Lower leg skin (tissue), 4 donors: ENCODE data around the gene PSMB10. TPM values are rescaled to one million over a fixed set of nuclear protein-coding genes. Genes with fewer than 3 reads are reported as not detected.

Experiments used
- DNase-seq, 2 donors: peaks; one replicate each; pipeline ENCODE4 v3.0.0-alpha.2; 2019; ENCODE audit warnings: low spot score in 2 of 2
- H3K4me3 ChIP-seq: fragments of 200-600 bp; sonication (generic); 2 replicates; pipeline ENCODE4 v1.5.1; 2017; ENCODE audit warnings: mild to moderate bottlenecking, low read depth; ENCODE audit not compliant: poor library complexity, severe bottlenecking
- POLR2A ChIP-seq, 2 donors: fragments of 450-650 bp; IDR thresholded peaks; one replicate each; pipeline ENCODE4 v1.6.1; 2016 to 2017; ENCODE audit warnings: antibody characterized with exemption in 2 of 2, mild to moderate bottlenecking in 1 of 2, moderate library complexity in 1 of 2
- WGBS, 2 donors: methylation state at CpG; one replicate each; pipeline ENCODE4 v1.1.5; 2018; 5-methylcytosine and 5-hydroxymethylcytosine counted together
- intact Hi-C: fragments of 100-400 bp; cut with DNase I; formaldehyde crosslinking; loops from one replicate; pipeline ENCODE4 v1.15.0; 2023; ENCODE audit warnings: low total_unique reads
- total RNA-seq, 4 donors: library from RNA; depleted of rRNA; stranded (reverse); fragments of >200 nt; gene quantifications; one replicate each; pipeline ENCODE4 v1.1.0, GENCODE V29; 2016
- TF ChIP-seq, protein P1 (sequence below), 3 donors: fragments of 450-650 bp; IDR thresholded peaks; one replicate each; pipeline ENCODE4 v1.5.1; 2016; ENCODE audit warnings: antibody characterized with exemption in 3 of 3, mild to moderate bottlenecking in 3 of 3, moderate library complexity in 2 of 3

The PSMB10 gene
- total RNA-seq, 4 donors from 2014 or later: 11.4 to 20.4 (median 17.8) TPM

DNA sequence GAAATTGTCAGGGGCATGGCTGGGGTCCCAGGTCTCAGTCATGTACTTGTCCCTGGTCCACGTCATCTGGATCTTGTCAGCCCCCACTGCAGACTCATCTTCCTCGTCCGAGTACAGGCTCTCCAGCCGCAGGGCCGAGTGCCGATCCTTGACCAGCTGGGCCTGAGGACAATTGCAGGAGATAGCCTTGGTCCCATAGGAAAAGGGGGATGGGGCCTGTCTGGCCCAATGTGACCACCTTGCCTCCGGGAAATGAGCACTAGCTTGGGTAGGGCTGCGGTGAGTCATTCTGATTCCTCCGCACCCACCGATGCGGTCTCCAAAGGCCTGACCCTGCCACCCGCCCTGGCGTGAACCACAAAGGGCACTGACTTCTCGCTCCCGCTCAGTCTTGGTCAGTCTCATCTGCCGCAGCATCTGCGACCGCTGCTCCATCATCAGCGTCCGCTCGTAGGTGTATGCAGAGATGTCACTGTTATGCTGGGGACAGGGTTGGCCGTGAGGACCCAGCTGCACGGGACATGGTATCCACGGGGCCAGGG, 8.8 kb upstream of the PSMB10 start:
- H3K4me3 ChIP-seq: no peak overlapping the region
- intact Hi-C loops: no loop called here
- TF ChIP-seq, protein P1, sequence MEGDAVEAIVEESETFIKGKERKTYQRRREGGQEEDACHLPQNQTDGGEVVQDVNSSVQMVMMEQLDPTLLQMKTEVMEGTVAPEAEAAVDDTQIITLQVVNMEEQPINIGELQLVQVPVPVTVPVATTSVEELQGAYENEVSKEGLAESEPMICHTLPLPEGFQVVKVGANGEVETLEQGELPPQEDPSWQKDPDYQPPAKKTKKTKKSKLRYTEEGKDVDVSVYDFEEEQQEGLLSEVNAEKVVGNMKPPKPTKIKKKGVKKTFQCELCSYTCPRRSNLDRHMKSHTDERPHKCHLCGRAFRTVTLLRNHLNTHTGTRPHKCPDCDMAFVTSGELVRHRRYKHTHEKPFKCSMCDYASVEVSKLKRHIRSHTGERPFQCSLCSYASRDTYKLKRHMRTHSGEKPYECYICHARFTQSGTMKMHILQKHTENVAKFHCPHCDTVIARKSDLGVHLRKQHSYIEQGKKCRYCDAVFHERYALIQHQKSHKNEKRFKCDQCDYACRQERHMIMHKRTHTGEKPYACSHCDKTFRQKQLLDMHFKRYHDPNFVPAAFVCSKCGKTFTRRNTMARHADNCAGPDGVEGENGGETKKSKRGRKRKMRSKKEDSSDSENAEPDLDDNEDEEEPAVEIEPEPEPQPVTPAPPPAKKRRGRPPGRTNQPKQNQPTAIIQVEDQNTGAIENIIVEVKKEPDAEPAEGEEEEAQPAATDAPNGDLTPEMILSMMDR (IDR thresholded peaks at IDR 0.05): no peak
- TF ChIP-seq POLR2A (IDR thresholded peaks at IDR 0.05): no peak
- 83 to 85% methylated on average over 24 of the region's 24 CpGs for WGBS, 2 donors
- no peak for DNase-seq

DNA sequence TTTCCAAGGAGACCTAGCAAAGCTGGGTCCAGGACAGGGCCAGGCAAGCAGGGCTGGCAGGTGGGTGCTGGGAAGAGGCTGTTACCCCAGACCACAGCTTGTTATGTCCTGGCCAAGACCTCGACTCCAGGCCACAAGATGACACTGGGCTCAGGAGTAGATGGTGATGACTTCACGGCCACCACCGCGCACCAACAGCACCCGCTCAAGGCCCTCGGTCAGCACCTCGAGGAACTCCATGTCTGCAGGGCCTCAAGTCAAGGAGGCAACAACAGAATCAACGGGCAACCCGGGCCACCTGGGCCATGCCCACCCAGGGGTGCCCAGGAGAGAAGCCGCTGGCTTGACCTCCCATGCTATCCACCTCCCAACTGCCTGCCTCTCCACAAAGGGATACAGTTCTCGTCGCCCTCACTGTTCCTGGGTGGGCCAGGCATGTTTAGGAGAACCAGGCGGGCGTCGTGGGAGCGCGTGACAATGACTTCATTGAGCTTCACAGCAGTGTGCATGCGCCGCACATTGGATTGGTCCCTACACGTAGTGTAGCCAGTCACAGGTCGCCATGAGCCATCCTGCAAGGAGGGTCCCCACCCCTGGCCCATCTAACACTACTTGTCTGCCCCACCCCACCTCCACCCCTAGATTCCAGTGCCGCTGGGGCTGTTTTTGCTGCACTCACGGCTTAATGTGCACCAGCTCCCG, 8.2 kb upstream of the PSMB10 start:
- no peak overlapping the region for H3K4me3 ChIP-seq
- intact Hi-C loops: no loop called here
- DNase-seq: no peak
- 83 to 90% methylated on average over 16 to 19 of the region's 24 CpGs for WGBS, 2 donors
- TF ChIP-seq, protein P1 (IDR thresholded peaks at IDR 0.05): no peak
- no peak for TF ChIP-seq POLR2A (IDR thresholded peaks at IDR 0.05)

DNA sequence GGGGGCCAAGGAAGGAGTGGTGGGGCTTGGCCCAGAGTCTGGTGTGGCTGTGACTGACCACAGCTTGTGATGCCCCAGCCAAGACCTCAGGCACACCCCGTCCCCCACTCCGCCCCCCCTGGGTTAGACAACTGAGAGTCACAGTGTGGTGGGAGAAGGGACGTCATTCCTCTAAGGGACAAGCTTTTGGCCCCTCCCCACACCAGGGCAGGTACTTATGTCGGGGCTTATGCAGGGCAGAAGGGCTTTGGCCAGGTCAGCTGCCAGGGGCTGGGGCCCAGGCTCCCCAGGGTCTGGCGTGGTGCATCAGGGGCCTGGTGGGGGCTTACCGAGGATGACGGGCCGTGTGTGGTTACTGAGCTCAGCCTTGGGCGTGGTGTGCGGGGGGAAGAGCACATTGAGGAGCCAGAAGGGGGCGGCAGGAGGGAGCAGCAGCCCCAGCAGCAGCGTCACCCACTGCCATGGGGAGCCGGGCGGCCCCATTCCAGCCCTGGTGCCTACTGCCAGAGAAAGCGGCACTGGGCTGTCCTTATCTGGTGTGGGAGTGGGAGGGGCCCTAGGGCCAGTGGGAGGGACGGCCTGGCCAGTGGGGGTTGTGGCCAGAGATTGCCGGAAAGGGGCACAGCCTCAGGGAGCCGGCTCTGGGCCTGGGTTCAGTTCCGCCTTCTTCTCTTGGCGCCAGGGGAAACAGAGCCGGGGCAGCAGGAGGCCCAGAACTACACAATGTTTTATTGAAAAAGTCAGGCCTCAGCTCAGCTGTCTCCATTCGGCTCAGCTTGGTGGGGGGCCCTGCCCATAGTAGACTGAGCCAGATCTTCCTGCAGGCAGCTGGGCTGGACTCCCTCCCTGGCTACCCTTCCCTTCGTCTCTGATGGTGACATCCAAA, 7.2 kb upstream of the PSMB10 start, which contains the start of gene LCAT:
LCAT (minus strand) TSS at position 502 of the 886 bp plus-strand sequence; CDS start at position 483, 19 bp downstream.
- 56 to 65% methylated on average over 18 of the region's 23 CpGs for WGBS, 2 donors
- DNase-seq: no peak

DNA sequence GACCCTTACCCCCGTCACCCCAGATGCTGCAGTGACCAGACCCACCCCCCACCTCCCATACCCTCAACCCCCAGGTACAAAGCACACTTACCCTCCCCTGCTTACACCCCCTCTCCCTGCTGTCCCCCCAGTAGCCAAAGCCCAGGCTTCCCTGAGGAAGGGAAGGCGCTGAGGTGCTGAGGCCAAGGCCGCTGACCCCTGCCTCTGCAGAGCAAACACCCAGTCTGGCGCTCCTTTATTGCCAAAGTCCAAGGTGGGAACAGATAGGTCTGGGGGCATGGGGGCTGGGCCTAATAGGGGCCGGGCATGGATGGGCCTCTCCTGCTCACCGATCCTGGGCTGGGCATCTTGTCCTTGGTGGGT, 6.6 kb upstream of the PSMB10 start:
- TF ChIP-seq POLR2A (IDR thresholded peaks at IDR 0.05): no peak
- TF ChIP-seq, protein P1 (IDR thresholded peaks at IDR 0.05): no peak
- intact Hi-C loops: no loop called here
- DNase-seq: no peak
- H3K4me3 ChIP-seq: no peak overlapping the region
- WGBS, 2 donors: 87 to 89% methylated on average over 6 of the region's 6 CpGs

More for the DNA sequence above, 7.2 kb upstream of the PSMB10 start, which contains the start of gene LCAT:
- TF ChIP-seq POLR2A (IDR thresholded peaks at IDR 0.05): no peak
- TF ChIP-seq, protein P1 (IDR thresholded peaks at IDR 0.05): no peak
- no peak within 1 kb of the TSS for H3K4me3 ChIP-seq
- intact Hi-C loops: no loop called here

DNA sequence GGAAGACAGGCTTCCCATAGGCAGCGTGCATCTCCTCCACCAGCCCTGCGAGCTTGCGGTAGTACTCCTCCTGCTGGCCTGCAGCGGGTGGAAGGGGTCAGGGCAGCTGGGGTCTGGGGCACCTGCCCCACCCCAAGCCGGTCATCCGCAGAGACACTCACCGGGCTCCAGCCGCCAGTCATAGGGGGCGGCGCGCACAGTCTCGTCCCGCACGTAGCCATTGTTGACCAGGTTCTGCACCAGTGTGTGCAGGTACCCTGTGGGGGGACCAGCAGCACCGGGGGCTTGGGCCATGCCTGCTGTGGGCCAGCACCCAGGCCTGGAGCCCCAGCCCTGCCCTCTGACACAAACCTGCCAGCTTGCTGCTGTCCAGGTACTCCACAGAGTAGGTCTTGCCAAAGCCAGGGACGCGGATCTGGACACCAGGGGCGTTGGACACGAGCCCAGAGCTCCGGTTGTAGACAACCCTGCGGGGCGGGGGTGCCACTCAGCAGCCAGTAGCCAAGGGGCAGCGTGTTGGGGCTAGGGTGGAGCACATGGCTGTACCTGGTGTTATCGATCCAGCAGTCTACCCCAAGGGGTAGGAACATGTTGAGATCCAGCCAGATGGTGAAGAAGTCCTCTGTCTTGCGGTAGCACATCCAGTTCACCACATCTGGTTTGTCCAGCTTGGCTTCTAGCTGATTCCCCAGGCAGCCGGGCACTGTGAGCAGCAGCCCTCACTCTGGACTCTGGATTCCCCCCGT, 6.0 kb upstream of the PSMB10 start:
- intact Hi-C loops: no loop called here
- DNase-seq: no peak
- H3K4me3 ChIP-seq: no peak overlapping the region
- TF ChIP-seq, protein P1 (IDR thresholded peaks at IDR 0.05): no peak
- TF ChIP-seq POLR2A (IDR thresholded peaks at IDR 0.05): no peak
- WGBS, 2 donors: 71 to 83% methylated on average over 17 to 20 of the region's 27 CpGs
